A549 (cell line): ENCODE measurements around the gene CLSTN2.

Source experiments
- CBX8 ChIP-seq: fragments of 200-600 bp; sonication (generic); IDR thresholded peaks from 2 replicates; pipeline ENCODE4 v1.6.1; 2016
- TP53 ChIP-seq: fragments of 250-450 bp; sonication (Bioruptor Pico); IDR thresholded peaks from 2 replicates; pipeline ENCODE4 v1.5.0; 2021; ENCODE audit warnings: mild to moderate bottlenecking, moderate library complexity

DNA sequence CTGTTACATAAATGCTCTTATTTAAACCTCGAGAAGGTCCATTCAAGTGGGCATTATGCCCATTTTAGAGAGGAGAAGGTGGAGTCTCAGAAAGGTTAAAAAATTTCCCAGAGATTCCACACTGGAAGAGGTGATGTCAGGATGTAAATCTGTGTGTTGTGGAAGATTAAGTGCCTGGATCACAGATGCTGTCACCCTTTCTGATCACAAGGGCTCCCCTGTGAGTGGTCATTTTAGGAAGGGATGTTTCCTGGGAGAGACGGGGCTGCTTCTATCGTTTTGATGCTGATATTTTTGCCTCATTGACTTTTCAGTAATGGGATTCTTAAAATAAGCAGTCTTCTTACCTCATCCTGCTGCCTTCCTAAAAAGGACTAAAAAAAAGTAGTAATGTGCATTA, 132.5 kb downstream of the CLSTN2 start:
- TF ChIP-seq CBX8 (no peak), TP53 (CRISPR knock-in tag) (no peak)
